ENCODE results near the gene SELE.

SELE gene

GRCh38 chr1:169699707-169700106 is 34.2 kb downstream of the SELE start:
- POLR2A ChIA-PET (ENCODE audit: low non-redundant PET) = no interaction called here
- no peak overlapping the region for H3K27ac ChIP-seq
- CTCF ChIA-PET = no interaction called here
- no peak for DNase-seq (ENCODE audit: low spot score)
- TF ChIP-seq CTCF (conservative IDR thresholded peaks at IDR 0.05; ENCODE audit: low read depth) = no peak

DNA sequence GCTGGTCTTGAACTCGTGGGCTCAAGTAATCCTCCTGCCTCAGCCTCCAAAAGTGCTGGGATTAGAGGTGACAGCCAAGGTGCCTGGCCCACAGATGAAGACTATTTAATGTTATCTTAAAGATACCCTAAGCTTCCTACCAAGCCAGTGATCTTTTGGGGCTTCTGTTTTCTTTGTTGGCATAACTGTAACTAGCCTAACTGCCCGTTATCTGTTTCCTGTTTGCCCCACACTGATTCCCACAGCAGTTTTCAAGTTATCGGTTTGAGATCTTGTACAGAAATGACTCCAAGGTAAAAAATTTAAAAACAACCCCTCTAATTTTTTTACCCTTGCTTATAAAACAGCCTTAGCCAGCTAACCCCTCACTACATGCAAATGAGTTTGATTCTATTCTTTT is 34.9 kb downstream of the SELE start:
- no peak for DNase-seq (ENCODE audit: low spot score)
- ChIA-PET POLR2A (ENCODE audit: low non-redundant PET) (no interaction called here), CTCF (interaction anchor here (0.7 kb wide), 1 partner anchor 269 kb away, joined by 3 read pairs; no protein-coding TSS in a partner anchor)
- H3K27ac ChIP-seq = no peak overlapping the region
- TF ChIP-seq CTCF (conservative IDR thresholded peaks at IDR 0.05; ENCODE audit: low read depth) = no peak

- DNase-seq (ENCODE audit: low spot score) = no peak
- H3K27ac ChIP-seq = no peak overlapping the region
- POLR2A ChIA-PET (ENCODE audit: low non-redundant PET) = no interaction called here
- CTCF ChIA-PET = no interaction called here
- TF ChIP-seq CTCF (conservative IDR thresholded peaks at IDR 0.05; ENCODE audit: low read depth) = no peak
These were observed 36.1 kb downstream of the SELE start for GRCh38 chr1:169697755-169698154.

DNA sequence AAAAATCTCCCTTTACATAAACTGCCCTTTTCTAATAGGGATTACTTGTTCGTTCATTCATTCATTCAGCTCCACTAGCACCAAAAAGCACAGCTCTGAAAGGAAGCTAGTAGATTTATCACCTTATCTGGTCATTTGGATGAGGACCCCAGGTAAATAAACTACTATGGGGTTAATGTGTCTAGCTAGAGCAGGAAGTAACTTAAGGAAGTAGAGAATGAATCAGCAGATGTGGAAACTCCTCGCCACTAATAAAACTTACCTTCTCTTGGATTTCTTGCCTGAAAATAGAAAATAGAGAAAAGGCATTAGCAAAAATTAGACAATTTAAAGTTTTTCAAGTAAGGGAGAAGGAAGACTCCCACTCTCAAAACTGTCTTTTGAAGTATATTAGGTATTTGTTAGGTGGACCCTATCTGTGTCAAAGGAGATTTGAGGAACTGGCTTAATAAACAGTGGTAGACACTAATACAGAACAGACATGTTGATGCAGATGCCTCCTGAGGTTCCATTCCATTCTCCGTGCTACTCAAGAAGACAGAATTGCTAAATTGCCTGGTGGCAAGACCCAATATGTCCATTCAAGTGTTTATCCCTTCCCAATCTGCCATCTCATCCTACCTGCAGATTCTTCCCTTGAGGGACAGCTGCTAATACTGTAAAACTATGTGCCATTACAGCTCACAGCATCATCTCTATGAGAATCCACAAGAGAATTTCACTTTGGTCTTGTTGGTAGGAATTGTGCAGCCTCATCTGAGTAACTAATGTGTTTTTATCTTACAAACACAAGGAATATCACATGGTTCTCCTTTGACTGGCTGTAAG is 37.4 kb downstream of the SELE start:
- CTCF ChIA-PET = interaction anchor here (0.7 kb wide), 1 partner anchor 1436 kb away, joined by 3 read pairs; no protein-coding TSS in a partner anchor
- no peak for TF ChIP-seq CTCF (conservative IDR thresholded peaks at IDR 0.05; ENCODE audit: low read depth)
- no peak for DNase-seq (ENCODE audit: low spot score)
- POLR2A ChIA-PET (ENCODE audit: low non-redundant PET) = no interaction called here
- H3K27ac ChIP-seq = no peak overlapping the region

DNA sequence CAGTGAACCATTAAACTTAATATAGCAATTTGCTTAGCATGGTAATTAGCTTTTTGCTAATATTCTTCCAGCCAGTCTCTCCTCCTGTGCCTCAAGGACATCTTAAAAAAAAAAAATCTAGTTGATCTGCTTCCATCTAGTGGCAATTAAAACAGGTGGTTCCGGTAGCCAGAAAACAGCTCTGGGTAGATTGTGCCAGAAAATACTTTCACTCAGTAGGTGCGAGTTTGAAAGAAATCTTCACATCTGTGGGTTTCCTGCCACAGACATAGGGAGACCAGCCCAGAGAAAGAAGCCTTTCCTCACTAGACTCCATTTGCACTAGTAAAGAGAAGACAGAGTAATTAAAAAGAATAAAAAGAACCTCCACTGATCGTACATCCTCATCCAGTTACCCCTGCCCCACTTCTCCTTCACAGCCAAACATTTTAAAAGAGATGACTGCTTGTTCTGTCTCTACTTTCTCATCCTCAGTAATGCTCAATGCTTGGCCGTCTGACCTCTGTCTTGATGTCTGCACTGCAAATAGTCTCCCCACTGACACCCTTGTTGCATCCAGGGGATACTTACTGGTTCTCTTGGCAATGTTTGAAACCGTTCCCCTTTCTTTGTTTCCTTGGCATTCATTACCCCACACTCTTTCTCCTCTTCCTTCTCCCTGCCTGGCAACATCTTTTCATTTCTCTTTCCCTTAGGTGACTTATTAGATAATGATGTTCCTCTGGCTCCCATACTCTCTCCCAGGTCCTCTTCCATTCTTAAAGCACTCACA is 39.4 kb downstream of the SELE start:
- no peak for DNase-seq (ENCODE audit: low spot score)
- no peak for TF ChIP-seq CTCF (conservative IDR thresholded peaks at IDR 0.05; ENCODE audit: low read depth)
- POLR2A ChIA-PET (ENCODE audit: low non-redundant PET) = no interaction called here
- H3K27ac ChIP-seq = no peak overlapping the region
- CTCF ChIA-PET = interaction anchor here (0.6 to 1.3 kb wide), 7 partner anchors 17 to 370 kb away, joined by 3 to 8 read pairs (median 3); no protein-coding TSS in a partner anchor

- DNase-seq (ENCODE audit: low spot score) = no peak
- no peak for TF ChIP-seq CTCF (conservative IDR thresholded peaks at IDR 0.05; ENCODE audit: low read depth)
- CTCF ChIA-PET = no interaction called here
- no peak overlapping the region for H3K27ac ChIP-seq
- POLR2A ChIA-PET (ENCODE audit: low non-redundant PET) = no interaction called here
These were observed 41.0 kb downstream of the SELE start for GRCh38 chr1:169692756-169693460.
